Activated B cell treated with CpG ODN at 0.5 μM for 24 hours (primary cell): ENCODE results near the gene PPM1G. TPM values are rescaled to one million over a fixed set of nuclear protein-coding genes. Genes with fewer than 3 reads are reported as not detected.

Experiments used
- ATAC-seq: fragments of 200-7000 bp; cut with Tn5 transposase; one replicate; pipeline ENCODE4 v1.10.0; 2021; ENCODE audit warnings: low read depth, mild to moderate bottlenecking, moderate library complexity
- CTCF ChIA-PET: fragments of 350-600 bp; sonication (Branson Sonifier 250); formaldehyde crosslinking; loops from one replicate; lab custom pipeline; 2021; ENCODE audit warnings: antibody characterized with exemption; lab: Charles Lee
- POLR2A ChIA-PET: fragments of 350-600 bp; sonication (Branson Sonifier 250); formaldehyde crosslinking; loops from one replicate; lab custom pipeline; 2021; ENCODE audit warnings: antibody characterized with exemption; lab: Charles Lee
- DNase-seq: peaks from one replicate; pipeline ENCODE4 v3.0.0; 2022
- H3K27ac Mint-ChIP-seq: one replicate; pipeline ENCODE4 v1.8.0; 2020; ENCODE audit warnings: mixed read lengths
- H3K27me3 Mint-ChIP-seq: one replicate; pipeline ENCODE4 v1.8.0; 2021; ENCODE audit warnings: mixed read lengths
- H3K36me3 Mint-ChIP-seq: one replicate; pipeline ENCODE4 v1.8.0; 2021; ENCODE audit warnings: low read depth, mixed read lengths
- H3K4me1 Mint-ChIP-seq: one replicate; pipeline ENCODE4 v1.8.0; 2021; ENCODE audit warnings: mixed read lengths
- H3K4me3 Mint-ChIP-seq: one replicate; pipeline ENCODE4 v1.8.0; 2020; ENCODE audit warnings: mild to moderate bottlenecking, mixed read lengths
- H3K9me3 Mint-ChIP-seq: one replicate; pipeline ENCODE4 v1.8.0; 2020; ENCODE audit warnings: mixed read lengths
- intact Hi-C: fragments of 100-400 bp; cut with micrococcal nuclease; formaldehyde crosslinking; loops from one replicate; pipeline ENCODE4 v1.15.1; 2024
- total RNA-seq: library from RNA; stranded (reverse); gene quantifications from 2 replicates; pipeline ENCODE4 v1.2.3, GENCODE V29; 2022
- TF ChIP-seq, protein P1 (sequence below): fragments of 200-600 bp; IDR thresholded peaks from one replicate; pipeline ENCODE4 v1.8.0; 2022; ENCODE audit warnings: antibody characterized with exemption, mild to moderate bottlenecking

The PPM1G gene
- total RNA-seq, 1 donor from 2014 or later, result 74.7 TPM

DNA sequence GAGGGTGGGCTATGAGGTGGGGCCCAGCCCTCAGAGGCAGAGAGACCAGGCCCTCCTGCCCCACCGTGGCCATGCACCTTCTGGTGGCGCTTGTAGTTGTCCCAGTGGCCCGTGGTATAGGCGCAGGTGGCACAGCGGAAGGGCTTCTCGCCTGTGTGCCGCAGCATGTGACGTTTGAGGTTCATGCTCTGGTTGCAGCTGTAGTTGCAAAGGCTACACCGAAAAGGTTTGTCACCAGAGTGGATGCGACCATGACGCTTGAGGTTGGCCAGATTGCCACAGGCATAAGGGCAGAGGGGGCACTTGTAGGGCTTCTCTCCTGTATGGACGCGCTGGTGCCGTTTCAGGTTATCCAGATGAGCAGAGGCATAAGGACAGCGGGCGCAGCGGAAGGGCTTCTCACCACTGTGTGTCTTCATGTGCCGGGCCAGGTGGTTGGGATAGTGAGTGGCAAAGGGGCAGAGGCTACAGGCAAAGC, 31.7 kb downstream of the PPM1G start:
- Mint-ChIP-seq H3K27me3 (no peaks in the 10 kb centered on the region), H3K36me3 (peaks cover 84% of the 10 kb centered on the region), H3K9me3 (no peaks in the 10 kb centered on the region), H3K27ac (no peak overlapping the region), H3K4me3 (no peak overlapping the region), H3K4me1 (peaks cover 30% of the 10 kb centered on the region)
- ChIA-PET CTCF (no interaction called here), POLR2A (interaction anchor here (1.2 kb wide), 1 partner anchor 21 kb away, joined by 3 read pairs; the partner anchor contains the start of gene GTF3C2)
- DNase-seq, result no peak
- no peak for ATAC-seq
- TF ChIP-seq, protein P1, sequence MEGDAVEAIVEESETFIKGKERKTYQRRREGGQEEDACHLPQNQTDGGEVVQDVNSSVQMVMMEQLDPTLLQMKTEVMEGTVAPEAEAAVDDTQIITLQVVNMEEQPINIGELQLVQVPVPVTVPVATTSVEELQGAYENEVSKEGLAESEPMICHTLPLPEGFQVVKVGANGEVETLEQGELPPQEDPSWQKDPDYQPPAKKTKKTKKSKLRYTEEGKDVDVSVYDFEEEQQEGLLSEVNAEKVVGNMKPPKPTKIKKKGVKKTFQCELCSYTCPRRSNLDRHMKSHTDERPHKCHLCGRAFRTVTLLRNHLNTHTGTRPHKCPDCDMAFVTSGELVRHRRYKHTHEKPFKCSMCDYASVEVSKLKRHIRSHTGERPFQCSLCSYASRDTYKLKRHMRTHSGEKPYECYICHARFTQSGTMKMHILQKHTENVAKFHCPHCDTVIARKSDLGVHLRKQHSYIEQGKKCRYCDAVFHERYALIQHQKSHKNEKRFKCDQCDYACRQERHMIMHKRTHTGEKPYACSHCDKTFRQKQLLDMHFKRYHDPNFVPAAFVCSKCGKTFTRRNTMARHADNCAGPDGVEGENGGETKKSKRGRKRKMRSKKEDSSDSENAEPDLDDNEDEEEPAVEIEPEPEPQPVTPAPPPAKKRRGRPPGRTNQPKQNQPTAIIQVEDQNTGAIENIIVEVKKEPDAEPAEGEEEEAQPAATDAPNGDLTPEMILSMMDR, result no peak
- intact Hi-C loops, result no loop called here

DNA sequence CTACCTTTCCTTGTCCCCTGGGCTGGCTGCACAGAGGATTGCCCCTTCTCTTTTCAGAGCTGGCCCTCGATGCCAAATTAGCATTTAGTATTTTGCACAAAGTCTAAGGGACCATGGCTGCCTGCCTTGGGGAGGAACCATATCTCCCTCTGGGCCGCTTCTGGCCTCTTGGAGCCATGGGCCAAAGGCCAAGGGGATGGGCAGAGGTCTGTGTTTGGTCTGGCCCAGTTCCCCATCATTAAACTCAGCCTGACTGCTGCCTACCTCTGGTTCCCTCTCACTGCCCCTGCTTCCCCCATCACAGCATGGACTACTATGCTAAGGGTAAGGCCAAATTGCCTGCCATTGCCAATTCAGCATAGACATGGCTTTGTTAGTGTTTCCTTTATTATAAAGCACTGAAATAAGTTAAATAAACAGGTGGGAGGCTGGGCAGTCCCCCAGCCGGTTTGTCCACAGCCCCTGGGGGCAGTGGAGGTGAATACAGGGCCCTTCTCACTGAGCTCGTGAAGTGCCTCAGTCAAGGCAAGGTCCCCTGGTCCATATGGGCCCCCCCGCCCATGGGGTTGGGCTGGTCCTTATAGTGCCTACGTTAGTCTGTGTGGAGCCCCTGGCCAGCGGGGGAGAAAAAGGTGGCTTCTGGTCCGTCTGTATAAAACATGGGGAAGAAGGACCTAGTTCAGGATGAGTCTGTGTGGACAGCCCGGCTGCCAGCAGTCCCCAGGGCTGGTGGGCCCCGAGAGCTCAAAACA, 32.3 kb downstream of the PPM1G start:
- intact Hi-C loops, result no loop called here
- no peak overlapping the region for H3K27ac Mint-ChIP-seq
- DNase-seq, result no peak
- peaks cover 85% of the 10 kb centered on the region for H3K36me3 Mint-ChIP-seq
- peaks cover 35% of the 10 kb centered on the region for H3K4me1 Mint-ChIP-seq
- H3K27me3 Mint-ChIP-seq, result no peaks in the 10 kb centered on the region
- ATAC-seq, result no peak
- no peaks in the 10 kb centered on the region for H3K9me3 Mint-ChIP-seq
- TF ChIP-seq, protein P1, result no peak
- CTCF ChIA-PET, result no interaction called here
- H3K4me3 Mint-ChIP-seq, result no peak overlapping the region
- POLR2A ChIA-PET, result interaction anchor here (1.1 to 1.2 kb wide), 2 partner anchors 20 to 206 kb away, joined by 3 to 4 read pairs; partner anchors contain the start of genes GTF3C2 and ZNF512

DNA sequence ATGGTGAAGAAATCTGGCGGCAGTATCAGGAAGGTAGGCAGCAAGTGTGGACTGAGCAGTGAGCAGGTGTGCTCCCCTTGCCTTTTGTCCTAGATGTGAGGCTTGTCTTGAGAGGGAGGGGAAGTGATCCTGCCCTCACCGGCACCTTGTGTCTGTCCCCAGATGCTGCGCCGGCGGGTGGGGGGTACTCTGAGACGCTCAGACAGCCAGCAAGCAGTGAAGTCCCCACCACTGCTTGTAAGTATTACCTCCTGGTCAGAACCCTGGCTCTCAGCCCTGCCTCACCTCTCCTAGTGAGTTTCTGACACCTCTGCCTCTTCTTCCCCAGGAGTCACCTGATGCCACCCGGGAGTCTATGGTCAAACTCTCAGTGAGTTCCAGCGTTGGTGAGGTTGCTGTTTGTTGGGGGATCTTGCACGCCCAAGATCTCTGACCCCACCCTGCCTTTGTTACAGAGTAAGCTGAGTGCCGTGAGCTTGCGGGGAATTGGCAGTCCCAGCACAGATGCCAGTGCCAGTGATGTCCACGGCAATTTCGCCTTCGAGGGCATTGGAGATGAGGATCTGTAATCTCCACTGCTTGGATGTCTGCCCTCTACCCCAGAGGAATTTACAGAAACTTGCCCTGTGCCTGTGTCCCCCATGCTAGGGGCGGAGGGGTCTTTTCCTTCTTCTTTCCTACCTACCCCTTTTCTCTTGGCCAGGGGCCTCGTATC, 33.1 kb downstream of the PPM1G start:
- TF ChIP-seq, protein P1, result no peak
- intact Hi-C loops, result no loop called here
- Mint-ChIP-seq H3K4me3 (no peak overlapping the region), H3K27me3 (no peaks in the 10 kb centered on the region), H3K36me3 (peaks cover 81% of the 10 kb centered on the region), H3K27ac (no peak overlapping the region), H3K9me3 (no peaks in the 10 kb centered on the region), H3K4me1 (peaks cover 38% of the 10 kb centered on the region)
- ChIA-PET POLR2A (interaction anchor here (1.1 kb wide), 1 partner anchor 206 kb away, joined by 4 read pairs; the partner anchor contains the start of gene ZNF512), CTCF (no interaction called here)
- no peak for ATAC-seq
- no peak for DNase-seq

DNA sequence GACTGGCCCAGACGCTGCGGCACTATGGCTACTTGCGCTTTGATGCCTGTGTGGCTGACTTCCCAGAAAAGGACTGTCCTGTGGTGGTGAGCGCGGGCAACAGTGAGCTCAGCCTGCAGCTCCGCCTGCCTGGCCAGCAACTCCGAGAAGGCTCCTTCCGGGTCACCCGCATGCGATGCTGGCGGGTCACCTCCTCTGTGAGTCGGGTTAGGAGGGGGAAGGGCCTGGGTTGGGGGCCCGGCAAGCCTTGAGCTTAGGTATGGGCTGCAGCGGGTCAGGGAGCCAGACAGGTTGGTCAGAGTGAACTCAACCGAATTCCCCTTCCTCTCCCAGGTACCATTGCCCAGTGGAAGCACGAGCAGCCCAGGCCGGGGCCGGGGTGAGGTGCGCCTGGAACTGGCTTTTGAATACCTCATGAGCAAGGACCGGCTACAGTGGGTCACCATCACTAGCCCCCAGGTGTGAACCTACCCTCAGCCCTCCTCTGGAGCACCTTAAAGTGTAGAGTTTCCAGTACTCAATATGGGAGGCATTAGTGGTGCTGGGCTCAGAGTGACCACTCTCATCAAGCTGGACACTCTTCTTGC, 33.8 kb downstream of the PPM1G start:
- H3K4me3 Mint-ChIP-seq, result no peak overlapping the region
- H3K36me3 Mint-ChIP-seq, result peaks cover 79% of the 10 kb centered on the region
- DNase-seq, result no peak
- no peaks in the 10 kb centered on the region for H3K27me3 Mint-ChIP-seq
- H3K9me3 Mint-ChIP-seq, result no peaks in the 10 kb centered on the region
- TF ChIP-seq, protein P1, result no peak
- intact Hi-C loops, result no loop called here
- POLR2A ChIA-PET, result no interaction called here
- H3K4me1 Mint-ChIP-seq, result peaks cover 34% of the 10 kb centered on the region
- H3K27ac Mint-ChIP-seq, result no peak overlapping the region
- no peak for ATAC-seq
- CTCF ChIA-PET, result no interaction called here
